Frontal cortex (tissue), 4 donors: ENCODE measurements around the gene ATAD3C. TPM values are rescaled to one million over a fixed set of nuclear protein-coding genes. Genes with fewer than 3 reads are reported as not detected.
A peak's percentile ranks its signal among the peaks of the same experiment; 100 is the strongest.
"Not testable (repeated sequence)": the region's sequence is repeated elsewhere in the genome, so short reads cannot be mapped to it uniquely, and the experiment has no call there.

ENCODE experiments used
- DNase-seq, 2 donors: peaks; one replicate each; pipeline ENCODE4 v3.0.0; 2012; ENCODE audit warnings: low spot score in 2 of 2
- FAIRE-seq: peaks from 2 replicates; lab custom pipeline; 2012; peaks lifted over from hg19 to GRCh38; lab: Jason Lieb, UNC
- total RNA-seq: library from RNA; depleted of rRNA; stranded (reverse); fragments of >200 nt; gene quantifications from one replicate; pipeline ENCODE4 v1.2.3, GENCODE V29; 2014
- donor health status: control.
- donor health status: control.
- donor health status: control.

ATAD3C gene
- total RNA-seq: not detected

- FAIRE-seq (no peak), DNase-seq (no peak)
Measured at GRCh38 chr1:1449099-1449739, at the start of gene ATAD3C. Gene ATAD3C, plus strand, starts transcription at chr1:1449689. Its CDS starts 995 bp downstream, at chr1:1450684.

GRCh38 chr1:1399872-1400575 is 49.5 kb upstream of the ATAD3C start:
- FAIRE-seq: no peak
- DNase-seq: no peak

- no peak for FAIRE-seq
- DNase-seq: no peak
Measured at GRCh38 chr1:1400576-1401456, 48.7 kb upstream of the ATAD3C start.

GRCh38 chr1:1401457-1402010 is 48.0 kb upstream of the ATAD3C start:
- DNase-seq (no peak), FAIRE-seq (no peak)

- DNase-seq (no peak), FAIRE-seq (no peak)
Measured at GRCh38 chr1:1402072-1402900, 47.2 kb upstream of the ATAD3C start.

- not testable (repeated sequence) for FAIRE-seq
Measured at GRCh38 chr1:1402901-1403392, 46.5 kb upstream of the ATAD3C start.

GRCh38 chr1:1403653-1404052 is 45.8 kb upstream of the ATAD3C start:
- no peak for FAIRE-seq
- DNase-seq: no peak

More at GRCh38 chr1:1402901-1403392, 46.5 kb upstream of the ATAD3C start:
- DNase-seq: not testable (repeated sequence)

- DNase-seq (peak in 1 of 2 donors; percentile 29), FAIRE-seq (no peak)
Measured at GRCh38 chr1:1406101-1406820, 43.2 kb upstream of the ATAD3C start.

GRCh38 chr1:1406821-1407635 is 42.5 kb upstream of the ATAD3C start, which contains the start of gene MRPL20:
Gene MRPL20, minus strand, starts transcription at chr1:1407293. Its CDS starts 76 bp downstream, at chr1:1407217.
- FAIRE-seq (no peak), DNase-seq (peak; percentile 99 to 100)

- no peak for DNase-seq
- no peak for FAIRE-seq
Measured at GRCh38 chr1:1407636-1408318, 41.7 kb upstream of the ATAD3C start.

- not testable (repeated sequence) for FAIRE-seq, DNase-seq
Measured at GRCh38 chr1:1410238-1410637, 39.3 kb upstream of the ATAD3C start.

- FAIRE-seq (no peak), DNase-seq (no peak)
Measured at GRCh38 chr1:1411626-1412025, 37.9 kb upstream of the ATAD3C start.

GRCh38 chr1:1412311-1412902 is 37.1 kb upstream of the ATAD3C start:
- DNase-seq, FAIRE-seq: not testable (repeated sequence)

GRCh38 chr1:1415751-1416150 is 33.7 kb upstream of the ATAD3C start:
- no peak for DNase-seq
- no peak for FAIRE-seq

- not testable (repeated sequence) for DNase-seq, FAIRE-seq
Measured at GRCh38 chr1:1417396-1417795, 32.1 kb upstream of the ATAD3C start.

- not testable (repeated sequence) for DNase-seq, FAIRE-seq
Measured at GRCh38 chr1:1417825-1418463, 31.5 kb upstream of the ATAD3C start.
